NCI-H2227 (cell line): ENCODE measurements around the gene DGCR2.
"Not testable (repeated sequence)": the region's sequence is repeated elsewhere in the genome, so short reads cannot be mapped to it uniquely, and the experiment has no call there.

Experiments
- DNase-seq: peaks from one replicate; lab custom pipeline; 2025; ENCODE audit not compliant: unreplicated experiment; lab: John Stamatoyannopoulos, UW

DGCR2 gene

GRCh38 chr22:18988958-18989357 lies 133.3 kb downstream of the DGCR2 start:
- DNase-seq: no peak

- peak; percentile 12 for DNase-seq
Measured at GRCh38 chr22:18987765-18988164, 134.4 kb downstream of the DGCR2 start.

GRCh38 chr22:18987114-18987513 lies 135.1 kb downstream of the DGCR2 start:
- DNase-seq: not testable (repeated sequence)
